ENCODE measurements around the gene PARVA.

Gene PARVA

GRCh38 chr11:12524865-12525264, 147.5 kb downstream of the PARVA start:
- in situ Hi-C loops (cut with MboI; ENCODE audit: low sequenced_read_pairs) = no loop called here

- in situ Hi-C loops (cut with MboI; ENCODE audit: low sequenced_read_pairs) = no loop called here
Measured at GRCh38 chr11:12525466-12526055, 148.2 kb downstream of the PARVA start.

- in situ Hi-C loops (cut with MboI; ENCODE audit: low sequenced_read_pairs) = no loop called here
Measured at GRCh38 chr11:12526789-12527188, 149.4 kb downstream of the PARVA start.

- in situ Hi-C loops (cut with MboI; ENCODE audit: low sequenced_read_pairs) = no loop called here
Measured at GRCh38 chr11:12528487-12528886, 151.1 kb downstream of the PARVA start.

- in situ Hi-C loops (cut with MboI; ENCODE audit: low sequenced_read_pairs) = no loop called here
Measured at GRCh38 chr11:12529041-12529440, 151.7 kb downstream of the PARVA start.

GRCh38 chr11:12529793-12530192, 152.4 kb downstream of the PARVA start:
- in situ Hi-C loops (cut with MboI; ENCODE audit: low sequenced_read_pairs) = no loop called here

GRCh38 chr11:12531020-12531419, 153.6 kb downstream of the PARVA start:
- in situ Hi-C loops (cut with MboI; ENCODE audit: low sequenced_read_pairs) = no loop called here

GRCh38 chr11:12531681-12532080, 154.3 kb downstream of the PARVA start:
- in situ Hi-C loops (cut with MboI; ENCODE audit: low sequenced_read_pairs) = no loop called here

- in situ Hi-C loops (cut with MboI; ENCODE audit: low sequenced_read_pairs) = no loop called here
Measured at GRCh38 chr11:12532580-12532979, 155.2 kb downstream of the PARVA start.

GRCh38 chr11:12534549-12534948, 157.2 kb downstream of the PARVA start:
- in situ Hi-C loops (cut with MboI; ENCODE audit: low sequenced_read_pairs) = no loop called here

GRCh38 chr11:12535321-12535720, 157.9 kb downstream of the PARVA start:
- in situ Hi-C loops (cut with MboI; ENCODE audit: low sequenced_read_pairs) = no loop called here

- in situ Hi-C loops (cut with MboI; ENCODE audit: low sequenced_read_pairs) = no loop called here
Measured at GRCh38 chr11:12536566-12536965, 159.2 kb downstream of the PARVA start.

- in situ Hi-C loops (cut with MboI; ENCODE audit: low sequenced_read_pairs) = no loop called here
Measured at GRCh38 chr11:12537778-12538401, 160.5 kb downstream of the PARVA start.

- in situ Hi-C loops (cut with MboI; ENCODE audit: low sequenced_read_pairs) = no loop called here
Measured at GRCh38 chr11:12538889-12539421, 161.6 kb downstream of the PARVA start.

GRCh38 chr11:12539572-12539971, 162.2 kb downstream of the PARVA start:
- in situ Hi-C loops (cut with MboI; ENCODE audit: low sequenced_read_pairs) = no loop called here

GRCh38 chr11:12540075-12540680, 162.8 kb downstream of the PARVA start:
- in situ Hi-C loops (cut with MboI; ENCODE audit: low sequenced_read_pairs) = no loop called here

- in situ Hi-C loops (cut with MboI; ENCODE audit: low sequenced_read_pairs) = no loop called here
Measured at GRCh38 chr11:12540913-12541582, 163.7 kb downstream of the PARVA start.

GRCh38 chr11:12541583-12542151, 164.3 kb downstream of the PARVA start:
- in situ Hi-C loops (cut with MboI; ENCODE audit: low sequenced_read_pairs) = no loop called here

GRCh38 chr11:12542186-12542935, 165.0 kb downstream of the PARVA start:
- in situ Hi-C loops (cut with MboI; ENCODE audit: low sequenced_read_pairs) = no loop called here

- in situ Hi-C loops (cut with MboI; ENCODE audit: low sequenced_read_pairs) = no loop called here
Measured at GRCh38 chr11:12543596-12544415, 166.4 kb downstream of the PARVA start.

Measured in HL-60/S4 treated with phorbol 12-myristate 13-acetate at 8.2 ng/mL for 4 days and 3 days (cell line).